AG08395 (cell line): ENCODE results near the gene DTD1.

Experiments
- DNase-seq: peaks from one replicate; pipeline ENCODE4 v3.0.0; 2012; ENCODE audit warnings: mixed read lengths, low spot score

Gene DTD1

GRCh38 chr20:18795366-18795765 is 207.5 kb downstream of the DTD1 start:
- DNase-seq: no peak

DNA sequence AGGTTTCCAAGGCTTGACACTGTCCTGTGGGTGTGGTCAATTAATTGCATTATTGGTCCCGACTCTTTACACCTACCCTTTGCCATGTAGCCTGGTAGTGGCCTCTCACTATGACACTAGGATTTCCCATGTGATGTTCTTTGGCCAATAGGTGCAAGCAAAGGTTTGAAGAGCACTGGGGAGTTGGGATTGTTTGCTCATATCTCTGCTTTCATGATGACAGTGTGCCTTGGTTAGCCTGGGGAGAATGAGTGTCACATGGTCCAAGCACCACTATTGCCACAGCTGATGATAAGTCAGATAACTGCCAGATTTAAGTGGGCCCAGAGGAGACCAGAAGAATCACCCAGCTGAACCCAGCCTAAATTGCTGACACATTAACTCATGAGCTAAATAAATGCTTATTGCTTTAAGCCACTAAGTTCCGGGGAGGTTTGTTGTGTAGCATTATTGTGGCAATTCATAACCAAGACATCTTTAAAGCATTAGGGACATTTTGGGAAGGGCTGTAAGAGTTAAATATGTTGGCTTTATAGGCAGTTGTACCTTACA is 208.5 kb downstream of the DTD1 start:
- no peak for DNase-seq

DNA sequence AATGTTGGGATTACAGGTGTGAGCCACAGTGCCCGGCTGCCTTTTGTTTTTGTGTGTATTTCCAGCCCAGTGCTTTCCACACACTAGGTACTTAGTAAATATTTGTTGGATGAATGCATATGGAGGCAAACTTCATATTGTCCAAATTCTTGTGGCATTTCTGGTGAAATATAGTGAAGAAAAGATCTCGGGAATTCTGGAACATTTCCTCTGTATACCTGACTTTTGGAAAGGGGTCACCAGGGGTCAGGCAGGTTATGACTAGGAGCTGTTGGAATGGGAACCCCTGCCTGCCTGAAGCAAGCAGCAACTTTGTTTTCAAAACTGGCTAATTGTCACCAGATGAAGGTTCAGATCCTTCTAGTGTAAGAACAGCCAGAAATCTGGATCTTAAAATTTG is 213.7 kb downstream of the DTD1 start:
- DNase-seq: no peak

GRCh38 chr20:18802012-18802634 is 214.3 kb downstream of the DTD1 start:
- no peak for DNase-seq

GRCh38 chr20:18805881-18806280 is 218.0 kb downstream of the DTD1 start:
- DNase-seq: no peak

- DNase-seq: no peak
These were observed 220.9 kb downstream of the DTD1 start for GRCh38 chr20:18808712-18809111.

- no peak for DNase-seq
These were observed 223.3 kb downstream of the DTD1 start for GRCh38 chr20:18811186-18811585.

GRCh38 chr20:18811904-18812303 is 224.1 kb downstream of the DTD1 start:
- DNase-seq: no peak

DNA sequence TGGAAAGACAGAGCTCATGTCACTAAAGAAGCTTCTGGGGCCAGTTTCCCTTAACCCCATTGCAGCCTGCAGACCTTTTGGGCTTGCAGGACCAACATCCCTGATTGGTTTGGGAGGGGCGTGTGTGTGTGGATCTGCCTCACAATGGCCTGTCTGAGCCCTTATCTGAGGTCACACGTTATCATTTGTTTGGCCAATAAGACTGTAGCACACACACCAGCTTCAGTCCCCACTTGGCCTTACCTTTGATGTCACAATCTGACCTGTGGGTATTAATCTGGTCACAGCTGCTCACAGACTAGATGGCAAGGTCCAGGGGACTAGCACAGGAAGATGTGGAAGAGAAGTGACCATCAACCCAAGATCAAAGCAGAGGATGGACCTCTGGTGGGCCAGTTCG is 225.6 kb downstream of the DTD1 start, which contains the start of gene SCP2D1:
SCP2D1 (plus strand) TSS at position 301 of the 400 bp plus-strand sequence; CDS start at position 334, 33 bp downstream.
- no peak for DNase-seq

- DNase-seq: no peak
These were observed 227.5 kb downstream of the DTD1 start for GRCh38 chr20:18815194-18815942.
